ENCODE data around the gene FADD.
A peak's percentile ranks its signal among the peaks of the same experiment; 100 is the strongest.

The FADD gene

DNA sequence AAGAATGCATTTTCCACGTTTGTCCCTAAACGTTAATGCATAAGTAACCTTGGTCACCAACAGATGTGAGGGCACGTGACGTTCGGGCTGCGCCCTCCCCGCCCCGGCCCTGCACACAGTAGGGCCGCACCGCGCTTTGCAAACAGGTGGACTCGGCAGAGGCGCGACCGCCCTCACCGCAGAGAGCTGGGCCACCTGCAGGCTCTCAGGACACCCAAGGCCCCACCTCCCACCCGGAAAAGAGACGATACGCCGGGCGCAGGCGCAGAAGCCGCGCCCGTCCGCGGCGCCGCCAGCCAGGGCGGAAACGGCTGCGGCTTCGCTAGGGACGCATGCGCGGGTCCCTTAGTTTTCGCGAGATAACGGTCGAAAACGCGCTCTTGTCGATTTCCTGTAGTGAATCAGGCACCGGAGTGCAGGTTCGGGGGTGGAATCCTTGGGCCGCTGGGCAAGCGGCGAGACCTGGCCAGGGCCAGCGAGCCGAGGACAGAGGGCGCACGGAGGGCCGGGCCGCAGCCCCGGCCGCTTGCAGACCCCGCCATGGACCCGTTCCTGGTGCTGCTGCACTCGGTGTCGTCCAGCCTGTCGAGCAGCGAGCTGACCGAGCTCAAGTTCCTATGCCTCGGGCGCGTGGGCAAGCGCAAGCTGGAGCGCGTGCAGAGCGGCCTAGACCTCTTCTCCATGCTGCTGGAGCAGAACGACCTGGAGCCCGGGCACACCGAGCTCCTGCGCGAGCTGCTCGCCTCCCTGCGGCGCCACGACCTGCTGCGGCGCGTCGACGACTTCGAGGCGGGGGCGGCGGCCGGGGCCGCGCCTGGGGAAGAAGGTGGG, at the start of gene FADD:
TSS of gene FADD (plus strand) at position 377 of the 831 bp plus-strand sequence. CDS start at position 541, 164 bp downstream.
- DNase-seq (ENCODE audit: low spot score): peak; percentile 98

- DNase-seq (ENCODE audit: low spot score): no peak
Observed at GRCh38 chr11:70155386-70155785, 47.7 kb upstream of the FADD start.

DNA sequence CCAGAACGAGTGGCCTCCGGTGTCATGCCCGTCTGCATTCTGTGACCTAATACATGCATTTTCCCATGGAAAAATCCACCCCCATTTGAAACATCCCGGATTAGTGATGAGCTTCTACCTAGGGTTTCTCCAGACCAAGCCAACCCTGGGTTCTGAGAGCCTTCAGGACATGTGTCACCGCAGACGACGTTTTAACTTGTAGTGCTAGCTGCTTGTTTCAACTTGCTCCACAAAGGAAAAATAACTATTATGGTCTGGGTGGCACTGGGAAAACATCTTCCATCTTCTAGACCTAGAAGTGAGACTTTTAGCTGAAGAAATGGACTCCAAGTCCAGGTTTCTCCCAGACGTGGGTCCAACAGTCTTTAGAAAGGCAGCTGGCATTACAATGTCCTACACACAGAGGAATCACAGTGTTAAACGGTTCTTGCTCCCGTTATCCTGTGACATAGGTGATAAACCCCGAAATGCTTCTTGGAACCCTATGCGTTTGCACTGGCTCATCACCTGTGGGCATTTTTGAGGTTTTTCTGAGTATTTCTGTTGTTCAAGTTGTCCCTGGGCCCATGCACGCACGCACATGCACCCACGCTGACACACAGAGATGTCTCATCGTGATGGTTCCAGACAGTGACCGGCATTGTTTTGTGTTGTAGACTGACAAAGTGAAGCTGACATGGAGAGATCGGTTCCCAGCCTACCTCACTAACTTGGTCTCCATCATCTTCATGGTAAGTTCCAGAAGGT, 46.6 kb upstream of the FADD start:
- no peak for DNase-seq (ENCODE audit: low spot score)

DNA sequence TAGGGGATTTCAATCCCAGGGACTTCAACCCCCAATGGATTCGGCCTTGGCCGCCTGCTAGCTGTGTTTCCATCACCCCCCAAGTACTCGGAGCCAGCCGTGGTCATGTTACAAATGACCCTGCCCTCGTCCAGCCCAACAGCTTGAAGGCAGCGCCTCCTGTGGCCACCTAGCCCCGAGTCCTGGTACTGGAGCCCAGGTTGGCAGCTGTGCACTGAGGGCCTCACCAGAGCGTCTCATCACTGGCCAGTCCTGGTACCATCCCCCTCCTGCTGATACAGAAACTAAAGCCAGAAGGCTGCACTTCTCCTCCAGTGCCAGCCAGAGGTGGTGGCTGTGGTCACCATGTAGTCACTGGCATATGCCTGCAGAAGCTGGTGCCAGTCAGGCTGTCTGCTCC, 44.9 kb upstream of the FADD start:
- DNase-seq (ENCODE audit: low spot score): peak; percentile 59

GRCh38 chr11:70158757-70159389, 44.2 kb upstream of the FADD start:
- DNase-seq (ENCODE audit: low spot score): no peak

GRCh38 chr11:70159627-70160570, 43.2 kb upstream of the FADD start:
- peak; percentile 88 for DNase-seq (ENCODE audit: low spot score)

GRCh38 chr11:70161043-70161625, 42.0 kb upstream of the FADD start:
- DNase-seq (ENCODE audit: low spot score): no peak

DNA sequence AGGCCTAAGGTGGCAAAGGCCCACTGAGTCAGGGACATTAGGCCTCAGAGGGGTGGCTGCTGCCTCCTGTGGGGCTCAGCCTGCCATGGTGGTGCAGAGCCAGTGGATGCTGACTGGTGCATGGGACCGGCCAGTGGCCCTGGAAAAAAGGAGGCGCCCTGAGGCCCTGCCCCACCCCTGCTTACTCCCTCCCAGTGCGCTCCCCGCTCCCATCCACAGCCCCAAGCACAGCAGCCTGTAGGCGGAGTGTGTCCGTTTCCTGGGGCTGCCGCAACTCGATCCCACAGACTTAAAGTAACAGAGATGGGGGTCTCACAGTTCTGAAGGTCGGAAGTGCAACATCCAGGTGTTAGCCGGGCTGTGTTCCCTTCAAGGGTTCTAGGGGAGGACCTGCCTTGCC, 38.4 kb upstream of the FADD start:
- no peak for DNase-seq (ENCODE audit: low spot score)

- no peak for DNase-seq (ENCODE audit: low spot score)
Observed at GRCh38 chr11:70167120-70167519, 36.0 kb upstream of the FADD start.

DNA sequence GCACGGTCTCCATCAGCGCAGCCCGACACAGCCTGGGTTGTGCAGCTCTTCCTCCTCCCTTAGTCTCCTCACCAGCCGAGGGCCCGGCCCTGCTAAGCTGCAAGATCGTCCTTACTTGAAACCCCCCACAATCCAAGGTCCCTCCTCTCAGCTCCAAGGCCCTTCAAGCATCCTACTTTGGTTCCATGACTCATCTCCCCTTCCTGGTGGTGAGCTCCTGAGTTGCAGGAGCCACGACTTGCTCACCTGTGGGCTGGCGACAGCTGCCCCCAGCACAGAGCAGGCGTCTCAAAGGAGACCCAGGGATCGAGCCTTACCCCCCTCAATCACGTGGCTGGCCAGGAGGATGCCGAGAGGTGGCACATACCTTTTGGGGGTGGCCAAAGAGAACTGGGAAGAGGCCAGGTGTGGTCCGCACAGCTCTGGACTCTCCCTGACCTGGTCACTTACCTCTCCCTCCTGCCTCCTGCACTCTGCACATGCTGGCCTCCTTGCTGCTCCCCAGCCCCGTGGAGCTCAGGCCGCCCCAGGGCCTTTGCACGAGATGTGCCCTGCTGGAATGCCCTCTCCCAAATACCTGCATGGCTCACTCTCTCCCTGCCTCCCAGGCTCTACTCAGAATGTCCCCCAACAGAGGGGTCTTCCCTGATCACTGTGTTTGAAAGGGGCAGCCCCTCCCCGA, 35.2 kb upstream of the FADD start:
- no peak for DNase-seq (ENCODE audit: low spot score)

DNA sequence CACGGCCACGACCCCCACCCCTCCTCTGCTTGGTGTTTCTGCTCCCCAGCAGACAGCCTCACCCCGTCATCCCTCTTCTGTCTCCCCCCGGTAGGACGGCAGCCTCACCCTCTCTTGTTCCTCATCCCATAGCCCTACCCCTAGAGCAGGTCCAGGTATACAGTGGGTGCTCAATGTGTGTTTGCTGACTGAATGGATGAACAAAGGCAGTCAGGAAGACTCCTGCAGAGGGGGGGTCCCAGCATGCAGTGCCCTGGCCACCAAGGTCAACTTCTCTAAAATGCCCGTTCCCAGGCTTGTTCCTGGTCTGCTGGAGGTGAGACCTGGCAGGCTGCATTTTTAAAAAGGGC, 34.7 kb upstream of the FADD start:
- no peak for DNase-seq (ENCODE audit: low spot score)

DNA sequence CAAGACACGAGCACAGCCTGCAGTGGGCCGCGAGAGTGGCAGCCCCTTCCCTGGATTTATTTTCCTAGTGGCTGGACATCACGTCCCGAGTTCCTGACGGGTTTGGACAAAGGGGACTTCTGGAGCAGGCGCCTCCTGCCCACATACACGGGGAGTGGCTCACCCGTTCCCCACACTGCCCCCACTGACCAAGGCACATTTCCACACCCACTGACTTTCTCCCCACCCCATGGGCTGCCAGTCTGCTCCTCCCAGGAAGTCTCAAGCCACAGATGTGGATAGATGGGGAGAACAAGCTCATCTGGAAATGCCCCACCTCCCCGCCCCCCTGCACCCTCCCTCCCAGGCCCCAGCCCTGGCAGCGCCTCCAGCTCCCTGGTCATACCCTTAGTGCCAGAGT, 34.0 kb upstream of the FADD start:
- no peak for DNase-seq (ENCODE audit: low spot score)

- no peak for DNase-seq (ENCODE audit: low spot score)
Observed at GRCh38 chr11:70169632-70170031, 33.5 kb upstream of the FADD start.

DNA sequence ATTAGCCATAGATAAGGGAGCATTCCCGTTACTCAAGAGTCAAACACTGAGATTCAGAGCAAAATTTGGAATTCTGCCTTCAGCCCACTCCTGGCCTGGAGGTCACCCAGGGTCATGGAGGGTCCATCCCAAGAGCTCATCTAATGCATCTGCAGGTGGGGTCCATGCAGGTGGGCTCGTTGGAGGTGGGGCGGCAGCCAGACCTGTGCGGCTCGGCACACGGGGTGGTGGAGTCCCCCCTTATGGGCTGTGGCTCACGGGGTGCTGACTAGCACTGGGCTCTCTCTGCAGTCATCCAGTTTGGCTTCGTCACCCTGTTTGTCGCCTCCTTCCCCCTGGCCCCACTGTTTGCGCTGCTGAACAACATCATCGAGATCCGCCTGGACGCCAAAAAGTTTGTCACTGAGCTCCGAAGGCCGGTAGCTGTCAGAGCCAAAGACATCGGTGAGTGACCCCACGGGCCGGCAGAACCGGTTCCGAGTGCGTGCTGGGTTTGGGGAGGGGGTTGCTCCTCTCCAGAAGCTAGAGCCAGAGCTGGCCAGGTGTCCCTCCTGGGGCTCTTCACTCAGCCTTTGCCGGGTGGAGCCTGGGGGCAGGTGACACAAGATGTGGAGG, 32.4 kb upstream of the FADD start:
- DNase-seq (ENCODE audit: low spot score): no peak

DNA sequence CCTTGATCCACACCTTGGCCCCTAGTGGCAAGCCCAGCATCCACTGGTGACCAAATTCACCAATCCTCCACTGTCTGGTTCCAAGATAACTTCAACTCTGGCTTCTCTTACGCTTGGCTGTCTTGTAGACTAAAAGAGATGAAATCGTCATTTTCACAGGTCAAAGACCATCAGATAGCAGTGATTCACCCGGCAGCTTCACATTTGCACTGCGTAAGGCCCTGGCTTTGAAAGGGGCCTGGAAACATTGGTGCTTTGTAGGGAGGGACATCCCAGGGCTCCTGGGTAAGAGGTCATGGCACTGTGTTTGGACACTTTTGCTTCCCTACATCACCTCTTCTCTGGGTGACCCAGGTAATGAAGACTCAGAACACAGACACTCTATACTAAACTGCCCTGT, 30.1 kb upstream of the FADD start:
- DNase-seq (ENCODE audit: low spot score): no peak

DNA sequence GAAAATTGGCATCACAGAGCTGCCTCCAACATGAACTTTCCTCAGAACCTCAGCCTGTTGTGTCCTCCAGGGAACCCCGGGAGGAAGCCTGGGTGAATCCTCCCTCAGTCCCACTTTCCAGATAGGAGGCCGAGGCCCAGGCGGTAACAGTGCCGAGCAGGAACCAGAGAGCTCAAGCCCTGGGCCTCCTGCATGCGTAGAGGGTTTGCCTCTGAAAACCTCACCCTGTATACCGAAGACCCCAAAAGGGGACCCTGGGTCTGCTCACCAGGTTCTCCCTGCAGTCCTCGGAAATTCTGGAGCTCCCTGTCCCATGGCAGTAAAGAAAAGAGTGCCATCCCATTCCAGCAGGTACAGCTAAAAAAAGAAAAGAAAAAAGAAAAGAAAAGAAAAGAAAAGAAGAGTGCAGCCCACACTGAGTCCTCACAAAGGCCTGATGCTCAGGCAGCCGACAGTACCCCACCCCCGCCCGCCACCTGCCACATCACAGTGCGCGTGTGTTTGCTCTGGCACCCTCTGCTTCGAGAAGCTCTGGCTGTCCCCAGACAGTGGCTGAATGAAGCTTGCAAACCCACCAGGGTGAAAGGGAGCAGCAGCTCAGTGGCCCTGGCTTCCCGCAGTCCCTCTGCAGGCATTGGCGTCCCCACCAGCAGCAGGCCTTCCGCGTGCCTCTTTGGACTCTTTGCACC, 28.4 kb upstream of the FADD start:
- DNase-seq (ENCODE audit: low spot score): no peak

DNA sequence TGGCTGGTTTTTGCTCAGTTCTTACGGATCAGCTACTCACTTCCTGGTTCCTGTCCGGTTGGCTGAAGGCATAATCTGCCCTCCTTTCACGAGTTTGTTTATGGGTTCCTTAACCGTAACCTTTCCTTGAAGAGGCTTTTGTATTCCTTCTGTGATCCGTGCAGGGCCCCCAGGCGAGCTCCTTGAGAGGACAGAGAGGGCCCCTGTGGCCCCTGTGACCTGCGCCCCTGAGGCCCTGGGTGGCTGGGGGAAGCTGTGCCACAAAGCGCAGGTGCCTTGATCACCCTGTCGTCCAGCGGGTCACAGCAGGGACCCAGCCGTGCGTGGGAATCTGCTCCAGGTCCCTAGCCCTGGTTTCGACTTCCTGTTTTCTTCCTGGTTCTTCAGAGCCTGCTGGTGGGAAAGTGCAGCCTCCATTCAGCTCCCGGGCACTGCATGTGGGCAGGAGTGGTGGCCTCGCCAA, 27.8 kb upstream of the FADD start:
- no peak for DNase-seq (ENCODE audit: low spot score)

DNA sequence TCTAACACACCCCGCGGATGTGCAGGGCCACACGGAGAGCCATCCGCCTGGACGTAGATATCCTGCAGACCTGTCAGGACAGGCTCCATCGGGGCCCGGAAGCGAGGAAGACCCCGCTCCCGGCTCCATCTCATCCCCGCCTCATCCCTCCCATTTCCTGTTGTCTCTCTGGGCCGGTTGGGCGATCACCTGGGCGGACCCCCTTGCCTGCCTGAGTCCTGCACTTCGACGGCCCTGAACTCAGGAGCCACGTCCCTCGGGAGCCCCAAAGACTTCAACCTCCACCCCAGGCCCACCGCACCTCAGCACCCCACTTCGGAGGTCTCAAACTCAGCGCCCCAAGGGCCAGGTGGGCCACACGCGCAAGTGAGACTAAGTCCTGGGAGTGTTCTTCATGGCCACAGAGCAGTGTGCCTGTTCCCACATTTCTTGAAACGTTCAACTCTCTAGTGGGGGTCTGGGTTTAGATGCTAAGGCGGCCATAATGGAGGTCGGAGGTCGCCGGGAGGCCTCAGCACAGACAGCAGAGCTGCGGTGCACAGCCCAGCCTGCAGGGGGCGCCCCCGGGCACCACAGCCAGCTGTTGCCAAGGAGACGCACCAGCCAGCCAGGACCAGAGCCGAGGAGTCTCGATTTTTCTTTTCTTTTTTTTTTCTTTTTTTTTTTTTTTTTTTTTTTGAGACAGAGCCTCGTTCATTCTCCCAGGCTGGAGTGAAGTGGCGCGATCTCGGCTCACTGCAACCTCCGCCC, 26.0 kb upstream of the FADD start:
- DNase-seq (ENCODE audit: low spot score): peak; percentile 67

GRCh38 chr11:70180906-70181305, 22.2 kb upstream of the FADD start:
- DNase-seq (ENCODE audit: low spot score): no peak

Data from AG20443 (cell line).